HCT116 (cell line): ENCODE data around the gene FOXA1. TPM values are rescaled to one million over a fixed set of nuclear protein-coding genes. Genes with fewer than 3 reads are reported as not detected.

Experiments
- ATAC-seq: fragments of 200-7000 bp; cut with Tn5 transposase; 2 replicates; pipeline ENCODE4 v1.9.1; 2020; ENCODE audit warnings: mild to moderate bottlenecking, moderate library complexity
- BruUV-seq: library from RNA; stranded (reverse); fragments of 400-500 nt; replicated peaks from 2 replicates; lab custom pipeline; 2021; lab: Mats Ljungman, UMichigan
- CTCF ChIA-PET: fragments of 300-600 bp; sonication (Branson Sonifier 250); formaldehyde crosslinking; loops from one replicate; lab custom pipeline; 2021; ENCODE audit warnings: antibody characterized with exemption; lab: Charles Lee
- POLR2A ChIA-PET: fragments of 300-600, 350-600 bp; sonication (Branson Sonifier 250); formaldehyde crosslinking; loops from one replicate; lab custom pipeline; 2021; ENCODE audit warnings: antibody characterized with exemption; lab: Charles Lee
- RAD21 ChIA-PET, 2 experiments: fragments of 300-600 bp; sonication (Branson Sonifier 250); formaldehyde crosslinking; loops; one replicate each; lab custom pipeline; 2023; ENCODE audit warnings: low total read pairs in 2 of 2; ENCODE audit not compliant: uncharacterized antibody in 2 of 2, unreplicated experiment in 2 of 2, low non-redundant PET in 1 of 2; lab: Charles Lee
- DNase-seq: peaks from one replicate; pipeline ENCODE4 v3.0.0-alpha.2; 2010; ENCODE audit warnings: low read depth, low spot score
- H2AFZ ChIP-seq: fragments of 200-600 bp; shearing (Covaris generic), sonication (generic); 2 replicates; pipeline ENCODE4 v1.6.1; 2017; ENCODE audit warnings: low read depth, mixed run types, mixed read lengths, antibody characterized with exemption, low read length; ENCODE audit not compliant: poor library complexity, severe bottlenecking
- H3K27ac ChIP-seq: 2 replicates; pipeline ENCODE4 v1.5.1; 2012; ENCODE audit warnings: low read depth, low read length
- H3K27me3 ChIP-seq: fragments of 200-600 bp; sonication (generic); 2 replicates; pipeline ENCODE4 v1.6.1; 2016; ENCODE audit warnings: mixed run types, low read length, mixed read lengths; ENCODE audit not compliant: insufficient read depth
- H3K36me3 ChIP-seq, 2 experiments: fragments of 200-500 bp in 1 of 2; fragments of 200-600 bp in 1 of 2; sonication (Bioruptor generic) in 1 of 2; sonication (generic) in 1 of 2; 2 replicates each; pipeline versions ENCODE4 v1.5.1 to v1.6.1; 2014 to 2016; ENCODE audit warnings: low read length in 2 of 2, inconsistent platforms in 1 of 2, mixed read lengths in 1 of 2, mixed run types in 1 of 2; ENCODE audit not compliant: insufficient read depth in 2 of 2, control insufficient read depth in 1 of 2
- H3K4me1 ChIP-seq, 2 experiments: fragments of 200-600 bp in 1 of 2; sonication (generic) in 1 of 2; 2 replicates each; pipeline versions ENCODE4 v1.5.1 to v1.6.1; 2012 to 2017; ENCODE audit warnings: low read length in 2 of 2, inconsistent platforms in 1 of 2, mild to moderate bottlenecking in 1 of 2, mixed read lengths in 1 of 2, mixed run types in 1 of 2, moderate library complexity in 1 of 2; ENCODE audit not compliant: insufficient read depth in 2 of 2, control insufficient read depth in 1 of 2
- H3K4me2 ChIP-seq: fragments of 200-600 bp; sonication (generic); 2 replicates; pipeline ENCODE4 v1.6.1; 2017; ENCODE audit warnings: mixed run types, low read length, mixed read lengths
- H3K4me3 ChIP-seq, 2 experiments: fragments of 200-600 bp in 1 of 2; sonication (generic) in 1 of 2; replicated peaks in 1 of 2; 2 replicates each; pipeline ENCODE4 v1.5.1; 2011 to 2016; ENCODE audit warnings: low read length in 2 of 2, control low read depth in 1 of 2, low read depth in 1 of 2, mild to moderate bottlenecking in 1 of 2, mixed read lengths in 1 of 2, mixed run types in 1 of 2
- H3K79me2 ChIP-seq: fragments of 200-600 bp; sonication (generic); 2 replicates; pipeline ENCODE4 v1.6.1; 2017; ENCODE audit warnings: mild to moderate bottlenecking, mixed run types, low read length, moderate library complexity, mixed read lengths; ENCODE audit not compliant: insufficient read depth
- H3K9ac ChIP-seq: fragments of 200-600 bp; sonication (generic); 2 replicates; pipeline ENCODE4 v1.6.1; 2016; ENCODE audit warnings: low read length, mixed read lengths
- H3K9me2 ChIP-seq: fragments of 200-600 bp; sonication (generic), shearing (Covaris generic); 2 replicates; pipeline ENCODE4 v1.6.1; 2017; ENCODE audit warnings: mixed run types, mild to moderate bottlenecking, moderate library complexity; ENCODE audit not compliant: insufficient read depth
- H3K9me3 ChIP-seq, 2 experiments: fragments of 200-500 bp in 1 of 2; fragments of 200-600 bp in 1 of 2; sonication (Bioruptor generic) in 1 of 2; sonication (generic) in 1 of 2; 2 replicates each; pipeline ENCODE4 v1.6.1; 2014 to 2017; ENCODE audit warnings: low read length in 2 of 2, mixed read lengths in 2 of 2, inconsistent platforms in 1 of 2, low read depth in 1 of 2, mild to moderate bottlenecking in 1 of 2, mixed run types in 1 of 2, moderate library complexity in 1 of 2; ENCODE audit not compliant: control insufficient read depth in 1 of 2, insufficient read depth in 1 of 2
- H4K20me1 ChIP-seq: fragments of 200-600 bp; sonication (generic), shearing (Covaris generic); 2 replicates; pipeline ENCODE4 v1.6.1; 2017; ENCODE audit warnings: mixed run types, mild to moderate bottlenecking, moderate library complexity; ENCODE audit not compliant: insufficient read depth
- CBX3 ChIP-seq: IDR thresholded peaks from 2 replicates; pipeline ENCODE4 v1.6.1; 2012; ENCODE audit warnings: low read depth
- CEBPB ChIP-seq: IDR thresholded peaks from 2 replicates; pipeline ENCODE4 v1.6.1; 2012; ENCODE audit warnings: low read depth
- EGR1 ChIP-seq: IDR thresholded peaks from 2 replicates; pipeline ENCODE4 v1.6.1; 2012; ENCODE audit warnings: low read depth
- ELF1 ChIP-seq: IDR thresholded peaks from 2 replicates; pipeline ENCODE4 v1.6.1; 2012; ENCODE audit warnings: low read depth, borderline replicate concordance
- EZH2 ChIP-seq: fragments of 200-600 bp; sonication (generic); IDR thresholded peaks from 2 replicates; pipeline ENCODE4 v1.6.1; 2017; ENCODE audit warnings: antibody characterized with exemption, mixed run types
- EZH2phosphoT487 ChIP-seq: fragments of 200-600 bp; IDR thresholded peaks from 2 replicates; pipeline ENCODE4 v1.6.1; 2018; ENCODE audit warnings: antibody characterized with exemption, borderline replicate concordance
- POLR2AphosphoS5 ChIP-seq: IDR thresholded peaks from 2 replicates; pipeline ENCODE4 v1.6.1; 2011; ENCODE audit warnings: mild to moderate bottlenecking, low read depth, low read length, moderate library complexity
- RAD21 ChIP-seq: IDR thresholded peaks from 2 replicates; pipeline ENCODE4 v1.6.1; 2012; ENCODE audit warnings: low read depth, mild to moderate bottlenecking
- SP1 ChIP-seq: IDR thresholded peaks from 2 replicates; pipeline ENCODE4 v1.6.1; 2012; ENCODE audit warnings: low read depth
- TCF7L2 ChIP-seq: IDR thresholded peaks from 2 replicates; pipeline ENCODE4 v1.7.0; 2011; ENCODE audit warnings: borderline replicate concordance, inconsistent platforms; ENCODE audit not compliant: insufficient read depth, insufficient read length; ENCODE audit errors: extremely low read depth
- ZFX ChIP-seq: fragments of 450-650 bp; IDR thresholded peaks from 2 replicates; pipeline ENCODE4 v1.6.1; 2017
- ZNF274 ChIP-seq: fragments of 200-500 bp; sonication (Bioruptor generic); IDR thresholded peaks from 2 replicates; pipeline ENCODE4 v1.6.1; 2014; ENCODE audit warnings: mild to moderate bottlenecking, low read depth, low read length, inconsistent platforms
- intact Hi-C: fragments of 100-400 bp; cut with micrococcal nuclease; formaldehyde crosslinking; loops from 2 replicates; pipeline ENCODE4 v1.10.0; 2022
- total RNA-seq: library from RNA; stranded (reverse); gene quantifications from one replicate; pipeline ENCODE4 v1.2.1, GENCODE V29; 2021; ENCODE audit not compliant: unreplicated experiment
- TF ChIP-seq, protein P1 (sequence below): IDR thresholded peaks from 2 replicates; pipeline ENCODE4 v1.6.1; 2012
- TF ChIP-seq, protein P2 (sequence below): IDR thresholded peaks from 2 replicates; pipeline ENCODE4 v1.6.1; 2012; ENCODE audit warnings: low read depth

FOXA1 gene
- total RNA-seq, 1 experiment from 2014 or later: 1.3 TPM

DNA sequence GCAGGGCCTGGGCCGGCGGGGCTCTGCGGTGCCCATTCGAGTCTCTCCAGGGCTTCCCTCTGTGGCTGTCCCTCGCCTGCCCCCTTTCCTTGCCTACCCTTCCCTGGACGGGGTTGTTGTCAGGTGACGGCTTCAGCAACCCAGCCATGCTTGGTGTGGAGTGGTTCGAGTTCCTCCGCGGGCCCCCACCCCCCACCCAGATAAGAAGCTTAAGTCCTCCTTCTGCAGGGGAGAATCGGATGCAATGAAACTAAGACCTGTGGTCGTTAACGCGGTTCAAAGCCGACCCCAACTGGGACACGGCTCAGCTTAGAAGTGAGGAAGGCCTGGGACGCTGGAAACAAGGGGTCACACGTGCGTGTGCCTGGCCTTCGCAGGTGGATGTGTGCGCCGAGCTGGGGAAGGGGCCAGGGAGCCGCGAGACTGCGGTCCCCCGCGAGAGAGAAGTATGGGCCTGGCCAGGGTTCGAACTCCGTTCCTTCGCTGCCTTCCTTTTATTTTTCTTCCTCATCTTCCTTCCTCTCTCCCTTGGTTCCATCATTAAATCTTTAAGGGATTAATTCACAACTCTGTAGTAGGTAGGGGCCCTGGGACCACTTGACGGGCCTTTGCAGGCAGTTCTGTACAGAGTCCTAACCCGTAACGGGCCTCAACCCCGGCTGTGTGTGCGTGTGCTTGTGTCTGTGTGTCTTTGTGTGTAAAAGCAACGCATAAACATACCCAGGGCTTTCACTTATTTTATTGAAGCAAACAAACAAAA, 3.9 kb upstream of the FOXA1 start:
- Histone ChIP-seq H3K27me3 (peaks cover 2% of the 10 kb centered on the region; the same call in 1 of the 2 replicates), H3K4me1 (peaks cover 5 to 14% of the 10 kb centered on the region in 2 experiments; a peak in 3 of 4 replicates), H4K20me1 (no peaks in the 10 kb centered on the region), H3K9me2 (no peaks in the 10 kb centered on the region), H3K36me3 (no peaks in the 10 kb centered on the region), H3K79me2 (no peaks in the 10 kb centered on the region), H3K27ac (no peak overlapping the region), H2AFZ (no peak overlapping the region), H3K9ac (no peak overlapping the region), H3K9me3 (no peaks in the 10 kb centered on the region), H3K4me2 (no peak overlapping the region), H3K4me3 (no peak overlapping the region)
- ChIA-PET POLR2A (no interaction called here), RAD21 (no interaction called here), CTCF (no interaction called here)
- TF ChIP-seq ZNF274 (no peak), EZH2 (no peak), EGR1 (no peak), ZFX (no peak), RAD21 (no peak), TCF7L2 (no peak), SP1 (no peak), CBX3 (no peak), CEBPB (no peak), ELF1 (no peak), POLR2AphosphoS5 (no peak), EZH2phosphoT487 (no peak)
- TF ChIP-seq, protein P1, sequence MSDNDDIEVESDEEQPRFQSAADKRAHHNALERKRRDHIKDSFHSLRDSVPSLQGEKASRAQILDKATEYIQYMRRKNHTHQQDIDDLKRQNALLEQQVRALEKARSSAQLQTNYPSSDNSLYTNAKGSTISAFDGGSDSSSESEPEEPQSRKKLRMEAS: no peak
- TF ChIP-seq, protein P2, sequence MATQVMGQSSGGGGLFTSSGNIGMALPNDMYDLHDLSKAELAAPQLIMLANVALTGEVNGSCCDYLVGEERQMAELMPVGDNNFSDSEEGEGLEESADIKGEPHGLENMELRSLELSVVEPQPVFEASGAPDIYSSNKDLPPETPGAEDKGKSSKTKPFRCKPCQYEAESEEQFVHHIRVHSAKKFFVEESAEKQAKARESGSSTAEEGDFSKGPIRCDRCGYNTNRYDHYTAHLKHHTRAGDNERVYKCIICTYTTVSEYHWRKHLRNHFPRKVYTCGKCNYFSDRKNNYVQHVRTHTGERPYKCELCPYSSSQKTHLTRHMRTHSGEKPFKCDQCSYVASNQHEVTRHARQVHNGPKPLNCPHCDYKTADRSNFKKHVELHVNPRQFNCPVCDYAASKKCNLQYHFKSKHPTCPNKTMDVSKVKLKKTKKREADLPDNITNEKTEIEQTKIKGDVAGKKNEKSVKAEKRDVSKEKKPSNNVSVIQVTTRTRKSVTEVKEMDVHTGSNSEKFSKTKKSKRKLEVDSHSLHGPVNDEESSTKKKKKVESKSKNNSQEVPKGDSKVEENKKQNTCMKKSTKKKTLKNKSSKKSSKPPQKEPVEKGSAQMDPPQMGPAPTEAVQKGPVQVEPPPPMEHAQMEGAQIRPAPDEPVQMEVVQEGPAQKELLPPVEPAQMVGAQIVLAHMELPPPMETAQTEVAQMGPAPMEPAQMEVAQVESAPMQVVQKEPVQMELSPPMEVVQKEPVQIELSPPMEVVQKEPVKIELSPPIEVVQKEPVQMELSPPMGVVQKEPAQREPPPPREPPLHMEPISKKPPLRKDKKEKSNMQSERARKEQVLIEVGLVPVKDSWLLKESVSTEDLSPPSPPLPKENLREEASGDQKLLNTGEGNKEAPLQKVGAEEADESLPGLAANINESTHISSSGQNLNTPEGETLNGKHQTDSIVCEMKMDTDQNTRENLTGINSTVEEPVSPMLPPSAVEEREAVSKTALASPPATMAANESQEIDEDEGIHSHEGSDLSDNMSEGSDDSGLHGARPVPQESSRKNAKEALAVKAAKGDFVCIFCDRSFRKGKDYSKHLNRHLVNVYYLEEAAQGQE: no peak
- intact Hi-C loops: no loop called here
- no peak for ATAC-seq
- DNase-seq: no peak
- BruUV-seq: no TSS peak
